Mucosa of gallbladder (tissue), 1 donor: ENCODE results near the gene LIMCH1. TPM values are rescaled to one million over a fixed set of nuclear protein-coding genes. Genes with fewer than 3 reads are reported as not detected.
"Not testable (repeated sequence)": the region's sequence is repeated elsewhere in the genome, so short reads cannot be mapped to it uniquely, and the experiment has no call there.

Experiments used
- DNase-seq: peaks from one replicate; pipeline ENCODE4 v3.0.0-alpha.2; 2020; ENCODE audit warnings: low spot score
- total RNA-seq: library from RNA; stranded (reverse); gene quantifications from one replicate; pipeline ENCODE4 v1.2.1, GENCODE V29; 2021
- donor health status: DM: no; HTN: no; CAD: no.

Gene LIMCH1
- total RNA-seq, 1 donor from 2014 or later: 90.3 TPM

GRCh38 chr4:41727861-41728572, 190.1 kb downstream of the LIMCH1 start:
- DNase-seq: no peak

GRCh38 chr4:41728573-41728913, 190.6 kb downstream of the LIMCH1 start:
- DNase-seq: no peak

- no peak for DNase-seq
Measured at GRCh38 chr4:41731569-41732126, 193.7 kb downstream of the LIMCH1 start.

GRCh38 chr4:41734371-41734770, 196.4 kb downstream of the LIMCH1 start:
- DNase-seq: no peak

- DNase-seq: not testable (repeated sequence)
Measured at GRCh38 chr4:41737491-41737890, 199.5 kb downstream of the LIMCH1 start.

GRCh38 chr4:41741354-41741753, 203.4 kb downstream of the LIMCH1 start:
- no peak for DNase-seq

GRCh38 chr4:41744572-41745291, 206.8 kb downstream of the LIMCH1 start:
- no peak for DNase-seq

GRCh38 chr4:41745292-41746024, 207.5 kb downstream of the LIMCH1 start:
- no peak for DNase-seq

GRCh38 chr4:41746025-41746439, 208.1 kb downstream of the LIMCH1 start:
- no peak for DNase-seq

- no peak for DNase-seq
Measured at GRCh38 chr4:41746440-41747229, 208.7 kb downstream of the LIMCH1 start.

GRCh38 chr4:41747230-41748055, 209.5 kb downstream of the LIMCH1 start:
- DNase-seq: no peak

GRCh38 chr4:41748074-41748570, 210.2 kb downstream of the LIMCH1 start:
- no peak for DNase-seq

GRCh38 chr4:41748571-41749475, 210.9 kb downstream of the LIMCH1 start, which contains the start of gene PHOX2B:
TSS of gene PHOX2B (minus strand) at chr4:41748725. CDS start at chr4:41748610, 115 bp downstream.
- no peak for DNase-seq

- DNase-seq: no peak
Measured at GRCh38 chr4:41749631-41750039, 211.7 kb downstream of the LIMCH1 start.

Other genes starting within 250 kb of the LIMCH1 start
- gene PHOX2B, start 210.6 kb downstream of the LIMCH1 start, total RNA-seq: 0.26 TPM